IMR-90 (cell line): Measurements from ENCODE around the gene PABPN1. TPM values are rescaled to one million over a fixed set of nuclear protein-coding genes. Genes with fewer than 3 reads are reported as not detected.

Experiments used
- ATAC-seq: fragments of 200-7000 bp; cut with Tn5 transposase; 2 replicates; pipeline ENCODE4 v1.9.1; 2020; ENCODE audit warnings: low read depth, mild to moderate bottlenecking, moderate library complexity
- BruUV-seq: library from RNA; stranded (reverse); fragments of 400-500 nt; replicated peaks from 2 replicates; lab custom pipeline; 2021; lab: Mats Ljungman, UMichigan
- CTCF ChIA-PET: fragments of 300-600 bp; formaldehyde crosslinking; extraction: SDS; loops from one replicate; lab custom pipeline; 2021; ENCODE audit warnings: antibody characterized with exemption; lab: Yijun Ruan, JAX
- POLR2A ChIA-PET: fragments of 300-600 bp; sonication (Branson Sonifier 250); formaldehyde crosslinking; loops from one replicate; lab custom pipeline; 2022; ENCODE audit warnings: antibody characterized with exemption; ENCODE audit not compliant: unreplicated experiment; lab: Charles Lee
- DNase-seq: peaks from one replicate; pipeline ENCODE4 v3.0.0; 2013
- H2AFZ ChIP-seq: replicated peaks from 2 replicates; pipeline ENCODE3; 2013; ENCODE audit warnings: low read length, mild to moderate bottlenecking; ENCODE audit not compliant: poor library complexity
- H2AK5ac ChIP-seq: 2 replicates; pipeline ENCODE4 v1.6.1; 2013; ENCODE audit warnings: low read depth, low read length, inconsistent platforms
- H2AK9ac ChIP-seq: replicated peaks from 2 replicates; pipeline ENCODE3; 2013; ENCODE audit warnings: mild to moderate bottlenecking, low read depth, low read length, moderate library complexity; ENCODE audit not compliant: poor library complexity
- H2BK120ac ChIP-seq: 2 replicates; pipeline ENCODE4 v1.6.1; 2013; ENCODE audit warnings: low read depth, low read length, inconsistent platforms
- H2BK15ac ChIP-seq: 3 replicates; pipeline ENCODE4 v1.6.1; 2013; ENCODE audit warnings: low read depth, low read length, inconsistent platforms
- H2BK20ac ChIP-seq: 2 replicates; pipeline ENCODE4 v1.6.1; 2013; ENCODE audit warnings: low read depth, mild to moderate bottlenecking, inconsistent platforms, low read length, moderate library complexity
- H2BK5ac ChIP-seq: 2 replicates; pipeline ENCODE4 v1.6.1; 2013; ENCODE audit warnings: mild to moderate bottlenecking, low read depth, low read length, inconsistent platforms; ENCODE audit not compliant: poor library complexity, severe bottlenecking
- H3K14ac ChIP-seq: replicated peaks from 2 replicates; pipeline ENCODE4 v1.6.1; 2013; ENCODE audit warnings: low read depth, low read length, inconsistent platforms
- H3K18ac ChIP-seq: 2 replicates; pipeline ENCODE4 v1.6.1; 2013; ENCODE audit warnings: low read depth, low read length, control low read depth
- H3K23ac ChIP-seq: 2 replicates; pipeline ENCODE4 v1.6.1; 2013; ENCODE audit warnings: low read depth, low read length, inconsistent platforms
- H3K27ac ChIP-seq: 2 replicates; pipeline ENCODE4 v1.5.1; 2013; ENCODE audit warnings: mild to moderate bottlenecking, control low read depth, low read length; ENCODE audit not compliant: insufficient read depth
- H3K27me3 ChIP-seq: 2 replicates; pipeline ENCODE4 v1.6.1; 2013; ENCODE audit warnings: low read length; ENCODE audit not compliant: control insufficient read depth, insufficient read depth
- H3K36me3 ChIP-seq: 2 replicates; pipeline ENCODE4 v1.6.1; 2013; ENCODE audit warnings: low read length, mixed read lengths; ENCODE audit not compliant: control insufficient read depth, insufficient read depth
- H3K4ac ChIP-seq: 2 replicates; pipeline ENCODE4 v1.6.1; 2013; ENCODE audit warnings: low read depth, low read length, inconsistent platforms
- H3K4me1 ChIP-seq: 2 replicates; pipeline ENCODE4 v1.6.1; 2013; ENCODE audit warnings: low read length, mixed read lengths; ENCODE audit not compliant: control insufficient read depth, insufficient read depth
- H3K4me2 ChIP-seq: 2 replicates; pipeline ENCODE4 v1.6.1; 2013; ENCODE audit warnings: low read depth, mild to moderate bottlenecking, control low read depth, low read length, moderate library complexity
- H3K4me3 ChIP-seq: 2 replicates; pipeline ENCODE4 v1.5.1; 2013; ENCODE audit warnings: low read depth, mild to moderate bottlenecking, control low read depth, low read length, moderate library complexity; ENCODE audit not compliant: insufficient read depth
- H3K56ac ChIP-seq: 2 replicates; pipeline ENCODE4 v1.6.1; 2013; ENCODE audit warnings: low read length, inconsistent platforms; ENCODE audit not compliant: insufficient read depth; ENCODE audit errors: extremely low read depth
- H3K79me1 ChIP-seq, 2 experiments: 2 replicates each; pipeline ENCODE4 v1.6.1; 2013; ENCODE audit warnings: low read length in 2 of 2, inconsistent platforms in 1 of 2, low read depth in 1 of 2
- H3K9ac ChIP-seq: 2 replicates; pipeline ENCODE4 v1.6.1; 2013; ENCODE audit warnings: low read depth, low read length, control low read depth
- H3K9me1 ChIP-seq: 2 replicates; pipeline ENCODE4 v1.6.1; 2013; ENCODE audit warnings: low read length, inconsistent platforms; ENCODE audit not compliant: insufficient read depth
- H3K9me3 ChIP-seq: 2 replicates; pipeline ENCODE4 v1.6.1; 2013; ENCODE audit warnings: low read length; ENCODE audit not compliant: control insufficient read depth, insufficient read depth
- H4K20me1 ChIP-seq: 2 replicates; pipeline ENCODE4 v1.6.1; 2013; ENCODE audit warnings: low read length, inconsistent platforms; ENCODE audit not compliant: insufficient read depth
- H4K5ac ChIP-seq: 2 replicates; pipeline ENCODE4 v1.6.1; 2013; ENCODE audit warnings: mild to moderate bottlenecking, low read depth, low read length, control low read depth
- H4K8ac ChIP-seq, 2 experiments: 2 replicates each; pipeline ENCODE4 v1.6.1; 2013; ENCODE audit warnings: low read depth in 2 of 2, low read length in 2 of 2, control low read depth in 1 of 2, inconsistent platforms in 1 of 2
- H4K91ac ChIP-seq: 2 replicates; pipeline ENCODE4 v1.6.1; 2013; ENCODE audit warnings: low read depth, low read length, inconsistent platforms; ENCODE audit not compliant: insufficient read depth
- CHD1 ChIP-seq: IDR thresholded peaks from 2 replicates; pipeline ENCODE4 v1.6.1; 2012; ENCODE audit warnings: low read depth, low read length, improper control_type of control experiment
- RCOR1 ChIP-seq: IDR thresholded peaks from 2 replicates; pipeline ENCODE4 v1.6.1; 2012; ENCODE audit warnings: mild to moderate bottlenecking, low read length, improper control_type of control experiment; ENCODE audit not compliant: insufficient replicate concordance
- WGBS, 2 experiments: methylation state at CpG; one replicate each; pipeline versions ENCODE4 v1.1.5 to v1.1.7; 2013; ENCODE audit warnings: missing lambda C conversion rate in 2 of 2; ENCODE audit not compliant: insufficient read length in 1 of 2; ENCODE audit errors: extremely low coverage in 2 of 2; 5-methylcytosine and 5-hydroxymethylcytosine counted together
- dilution Hi-C: fragments of 300-500 bp; cut with HindIII; formaldehyde crosslinking; loops from one replicate; pipeline ENCODE4 v1.14.3; 2018; ENCODE audit warnings: low sequenced_read_pairs; ENCODE audit not compliant: unreplicated experiment
- in situ Hi-C: fragments of 300-500 bp; cut with MboI; formaldehyde crosslinking; loops from 3 replicates; pipeline ENCODE4 v1.14.3; 2019; ENCODE audit warnings: low sequenced_read_pairs, inconsistent platforms, mixed read lengths
- intact Hi-C: fragments of 100-400 bp; cut with micrococcal nuclease; formaldehyde crosslinking; loops from 2 replicates; pipeline ENCODE4 v1.10.0; 2022
- polyA plus RNA-seq, 3 experiments: library from polyadenylated mRNA; depleted of rRNA; stranded (reverse); fragments of >200 nt; gene quantifications; 2 replicates each; pipeline ENCODE4 v1.2.3, GENCODE V29; 2012; ENCODE audit warnings: low replicate concordance in 1 of 3
- total RNA-seq: library from RNA; depleted of rRNA; stranded (reverse); fragments of >200 nt; gene quantifications from 2 replicates; pipeline ENCODE4 v1.2.3, GENCODE V29; 2012

Gene PABPN1
- total and polyA plus RNA-seq, 2 of the 4 experiments (the other 2 are of a cell fraction): 104 to 211 TPM

DNA sequence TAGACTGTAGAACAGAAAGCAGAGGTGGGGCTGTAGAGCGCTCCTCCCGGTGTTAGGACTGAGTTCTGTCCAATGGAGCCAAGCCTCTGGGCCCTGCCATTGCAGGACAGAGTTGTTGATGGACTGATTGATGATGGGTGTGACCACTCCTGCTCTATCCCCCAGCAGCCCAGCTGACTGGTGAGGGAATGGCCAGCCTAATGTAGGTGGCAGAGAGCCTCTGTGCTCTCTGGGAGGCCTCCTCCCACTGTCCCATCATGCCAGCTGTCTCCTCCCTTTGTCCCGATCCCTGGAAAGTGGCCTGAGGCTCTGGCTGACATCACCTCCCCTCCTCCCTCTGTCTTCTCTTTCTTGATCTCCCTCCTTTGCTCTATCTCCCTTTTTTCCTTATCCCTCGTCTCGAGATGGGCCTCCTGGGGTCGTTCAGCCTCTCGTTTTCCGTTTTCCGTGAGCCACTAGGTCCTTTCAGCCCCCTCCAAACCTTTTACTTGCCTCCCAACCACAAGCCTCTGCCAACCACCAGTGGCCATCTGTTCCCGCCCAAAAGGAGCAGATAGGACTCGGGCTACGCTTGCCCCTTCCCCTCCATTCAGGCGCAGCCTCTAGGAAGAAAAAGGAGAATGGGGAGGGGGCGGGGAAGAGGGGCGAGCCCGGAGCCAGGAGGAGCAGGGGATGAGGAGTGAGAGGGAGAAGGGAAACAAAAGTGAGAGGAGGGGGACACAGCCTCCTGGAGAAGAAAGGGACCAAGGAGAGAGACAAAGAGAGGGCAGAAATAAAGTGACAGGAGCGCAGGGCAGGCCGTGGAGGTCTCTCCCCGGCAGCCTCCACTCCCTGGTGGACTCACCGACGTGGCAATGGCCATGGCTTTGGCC lies 43.1 kb downstream of the PABPN1 start:
- peaks cover 12% of the 10 kb centered on the region; the same call in 1 of the 2 replicates for H4K20me1 ChIP-seq
- no peak for TF ChIP-seq CHD1
- no peak for TF ChIP-seq RCOR1
- peak overlapping the region; percentile 67 for H3K18ac ChIP-seq
- H3K23ac ChIP-seq: peak overlapping the region; percentile 93
- peak overlapping the region; percentile 92 for H3K4ac ChIP-seq
- intact Hi-C loops: no loop called here
- ChIA-PET CTCF (interaction anchor here (1.2 kb wide), 1 partner anchor 221 kb away, joined by 4 read pairs; no protein-coding TSS in a partner anchor), POLR2A (no interaction called here)
- H4K5ac ChIP-seq: peak overlapping the region; percentile 80
- peak overlapping the region; percentile 88 for H2AFZ ChIP-seq
- H3K9me1 ChIP-seq: peaks cover 8% of the 10 kb centered on the region; the same call in 1 of the 2 replicates
- H3K4me3 ChIP-seq: peak overlapping the region; percentile 55
- H3K9ac ChIP-seq: peak overlapping the region; percentile 98
- peak overlapping the region; percentile 100 for H2AK9ac ChIP-seq
- peak overlapping the region; percentile 98 for H3K27ac ChIP-seq
- ATAC-seq (peak; percentile 4; the same call in 1 of the 2 replicates), DNase-seq (no peak)
- no TSS peak for BruUV-seq
- H2BK20ac ChIP-seq: no peak overlapping the region
- peak overlapping the region; percentile 97 for H2AK5ac ChIP-seq
- in situ Hi-C loops: no loop called here
- no peak overlapping the region; the same call in 2 of the 3 replicates for H2BK15ac ChIP-seq
- H4K8ac ChIP-seq: peak overlapping the region; percentile 95 to 99
- peak overlapping the region; percentile 76 for H3K4me2 ChIP-seq
- peak overlapping the region; percentile 50 for H3K56ac ChIP-seq
- dilution Hi-C loops: no loop called here
- H3K27me3 ChIP-seq: peaks cover 7% of the 10 kb centered on the region; the same call in 1 of the 2 replicates
- H3K9me3 ChIP-seq: no peaks in the 10 kb centered on the region
- peak overlapping the region; percentile 47 for H2BK120ac ChIP-seq
- H3K14ac ChIP-seq: peak overlapping the region; percentile 93
- peak overlapping the region; percentile 73 for H2BK5ac ChIP-seq
- H4K91ac ChIP-seq: peak overlapping the region; percentile 96
- no CpG with 5 or more reads among the region's 21 CpGs for WGBS, 2 experiments
- peaks cover 8% of the 10 kb centered on the region for H3K4me1 ChIP-seq
- H3K79me1 ChIP-seq: peaks cover 13 to 37% of the 10 kb centered on the region in 2 experiments; a peak in 3 of 4 replicates
- peaks cover 7% of the 10 kb centered on the region; the same call in 1 of the 2 replicates for H3K36me3 ChIP-seq
